AG04449 (cell line): ENCODE measurements around the gene SIGLEC15.

Experiments
- CTCF ChIA-PET: fragments of 350-600 bp; formaldehyde crosslinking; extraction: SDS; loops from one replicate; lab custom pipeline; 2021; ENCODE audit warnings: antibody characterized with exemption; lab: Yijun Ruan, JAX
- POLR2A ChIA-PET: fragments of 400-600, 350-600 bp; formaldehyde crosslinking; extraction: SDS; loops from one replicate; lab custom pipeline; 2020; ENCODE audit warnings: antibody characterized with exemption, inconsistent platforms; lab: Yijun Ruan, JAX
- DNase-seq: peaks from one replicate; pipeline ENCODE4 v3.0.0-alpha.2; 2010; ENCODE audit warnings: low read depth, low spot score
- H3K4me3 ChIP-seq: 2 replicates; pipeline ENCODE4 v1.5.1; 2011; ENCODE audit warnings: low read depth, mild to moderate bottlenecking, control low read depth, low read length
- CTCF ChIP-seq: IDR thresholded peaks from one replicate; pipeline ENCODE4 v1.5.1; 2011; ENCODE audit warnings: mild to moderate bottlenecking, moderate library complexity, low read length, control low read depth, inconsistent platforms; ENCODE audit not compliant: insufficient read depth; ENCODE audit errors: missing control alignments

The SIGLEC15 gene

GRCh38 chr18:45852631-45853030 lies 27.2 kb downstream of the SIGLEC15 start:
- ChIA-PET CTCF (interaction anchor here (0.9 to 5.2 kb wide), 2 partner anchors 13 to 125 kb away, joined by 3 to 34 read pairs; no protein-coding TSS in a partner anchor), POLR2A (no interaction called here)
- no peak overlapping the region for H3K4me3 ChIP-seq
- no peak for DNase-seq
- no peak for TF ChIP-seq CTCF

DNA sequence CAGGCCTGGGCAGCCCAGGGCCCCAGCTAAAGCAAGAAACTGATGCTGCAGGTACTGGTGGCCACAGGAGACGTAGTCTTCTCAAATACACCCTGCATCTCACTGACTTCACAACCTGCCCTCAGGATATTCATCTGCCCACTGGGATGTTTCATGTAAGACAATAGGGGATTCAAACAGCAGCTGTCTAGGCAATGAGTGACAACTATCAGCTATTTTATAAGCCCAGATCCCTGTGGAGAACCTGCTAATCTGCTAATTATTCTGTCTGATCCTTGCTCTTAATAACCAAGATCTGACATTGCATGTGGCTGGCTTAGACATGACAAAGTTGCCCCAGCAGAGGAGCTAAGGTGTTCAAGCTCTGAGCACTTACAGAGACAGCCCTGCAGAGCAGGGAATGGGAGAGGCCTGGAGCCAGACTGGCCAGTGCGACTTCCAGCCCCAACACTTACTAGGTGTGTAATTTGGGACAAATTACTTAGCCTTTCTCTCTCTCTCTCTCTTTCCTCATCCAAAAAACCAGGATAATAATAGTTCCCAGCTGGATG lies 28.6 kb downstream of the SIGLEC15 start:
- DNase-seq: no peak
- TF ChIP-seq CTCF: no peak
- ChIA-PET POLR2A (no interaction called here), CTCF (interaction anchor here (0.7 to 18.3 kb wide), 8 partner anchors 13 to 190 kb away, joined by 3 to 202 read pairs (median 3); no protein-coding TSS in a partner anchor)
- H3K4me3 ChIP-seq: no peak overlapping the region

DNA sequence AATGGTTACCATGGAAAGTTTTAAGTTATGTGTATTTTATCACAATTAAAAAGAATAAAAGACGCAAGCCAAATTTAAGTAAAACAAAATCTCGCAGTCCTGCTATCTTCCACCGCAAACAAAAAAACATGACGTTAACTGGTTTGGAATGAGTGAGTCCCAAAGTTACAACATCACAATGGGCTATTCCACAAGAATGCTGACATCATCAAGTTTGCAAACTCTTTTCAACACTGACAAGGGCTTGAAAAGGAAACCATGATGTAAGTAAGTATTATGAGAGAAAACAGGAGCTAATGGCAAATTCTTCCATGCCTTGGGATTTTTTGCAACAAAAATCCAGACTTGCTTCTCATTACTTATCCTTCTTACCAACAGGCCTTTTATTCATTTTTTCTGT lies 31.1 kb downstream of the SIGLEC15 start:
- CTCF ChIA-PET: interaction anchor here (1.0 to 18.3 kb wide), 7 partner anchors 8 to 217 kb away, joined by 3 to 202 read pairs (median 4); no protein-coding TSS in a partner anchor
- no peak for TF ChIP-seq CTCF
- no peak overlapping the region for H3K4me3 ChIP-seq
- DNase-seq: peak; percentile 42
- POLR2A ChIA-PET: no interaction called here

- DNase-seq: no peak
- ChIA-PET CTCF (interaction anchor here (1.5 to 18.3 kb wide), 5 partner anchors 10 to 194 kb away, joined by 6 to 202 read pairs (median 6); no protein-coding TSS in a partner anchor), POLR2A (no interaction called here)
- H3K4me3 ChIP-seq: no peak overlapping the region
- no peak for TF ChIP-seq CTCF
Measured at GRCh38 chr18:45859334-45859733, 33.9 kb downstream of the SIGLEC15 start.

GRCh38 chr18:45860492-45860891 lies 35.0 kb downstream of the SIGLEC15 start:
- CTCF ChIA-PET: interaction anchor here (1.0 to 18.3 kb wide), 6 partner anchors 9 to 195 kb away, joined by 3 to 202 read pairs (median 4); no protein-coding TSS in a partner anchor
- POLR2A ChIA-PET: no interaction called here
- H3K4me3 ChIP-seq: no peak overlapping the region
- TF ChIP-seq CTCF: no peak
- DNase-seq: no peak

GRCh38 chr18:45860971-45861370 lies 35.5 kb downstream of the SIGLEC15 start:
- POLR2A ChIA-PET: no interaction called here
- TF ChIP-seq CTCF: no peak
- H3K4me3 ChIP-seq: no peak overlapping the region
- no peak for DNase-seq
- CTCF ChIA-PET: interaction anchor here (1.0 to 18.3 kb wide), 6 partner anchors 8 to 195 kb away, joined by 3 to 202 read pairs (median 4); no protein-coding TSS in a partner anchor
